Tibial nerve (tissue), 4 donors: ENCODE results near the gene CADPS2. TPM values are rescaled to one million over a fixed set of nuclear protein-coding genes. Genes with fewer than 3 reads are reported as not detected.

Source experiments
- DNase-seq, 2 donors: peaks; one replicate each; pipeline ENCODE4 v3.0.0-alpha.2; 2019; ENCODE audit warnings: low spot score in 2 of 2
- H3K27ac ChIP-seq, 4 donors: fragments of 200-600 bp; sonication (generic) in 3 of 4; one replicate each; pipeline ENCODE4 v1.5.1; 2017 to 2019; ENCODE audit warnings: mild to moderate bottlenecking in 1 of 4
- H3K27me3 ChIP-seq, 2 donors: fragments of 200-600 bp; sonication (generic) in 1 of 2; one replicate each; pipeline versions ENCODE4 v1.5.1 to v1.6.0; 2017 to 2019
- H3K36me3 ChIP-seq, 3 donors: fragments of 200-600 bp; sonication (generic); one replicate each; pipeline ENCODE4 v1.5.1; 2018 to 2019
- H3K4me1 ChIP-seq, 4 donors: fragments of 200-600 bp; sonication (generic) in 3 of 4; one replicate each; pipeline ENCODE4 v1.5.1; 2017 to 2019
- H3K4me3 ChIP-seq, 4 donors: fragments of 200-600 bp; sonication (generic) in 3 of 4; one replicate each; pipeline ENCODE4 v1.5.1; 2017 to 2019; ENCODE audit warnings: mild to moderate bottlenecking in 1 of 4, moderate library complexity in 1 of 4
- H3K9me3 ChIP-seq, 4 donors: fragments of 200-600 bp; sonication (generic) in 3 of 4; one replicate each; pipeline ENCODE4 v1.5.1; 2017 to 2019
- EP300 ChIP-seq, 2 donors: sonication (generic); formaldehyde crosslinking; IDR thresholded peaks; one replicate each; pipeline ENCODE4 v1.6.1; 2017; ENCODE audit warnings: antibody characterized with exemption in 2 of 2, mild to moderate bottlenecking in 1 of 2
- POLR2A ChIP-seq, 2 donors: fragments of 450-650 bp; IDR thresholded peaks; one replicate each; pipeline ENCODE4 v1.6.1; 2017; ENCODE audit warnings: antibody characterized with exemption in 2 of 2, mild to moderate bottlenecking in 2 of 2, moderate library complexity in 2 of 2
- WGBS, 2 donors: methylation state at CpG; one replicate each; pipeline ENCODE4 v1.1.5; 2018; 5-methylcytosine and 5-hydroxymethylcytosine counted together
- total RNA-seq, 4 donors: library from RNA; depleted of rRNA; stranded (reverse); fragments of >200 nt; gene quantifications; one replicate each; pipeline ENCODE4 v1.1.0, GENCODE V29; 2016
- TF ChIP-seq, protein P1 (sequence below), 5 experiments: fragments of 200-600 bp in 3 of 5; fragments of 450-650 bp in 2 of 5; sonication (generic) in 3 of 5; IDR thresholded peaks; one replicate each; pipeline ENCODE4 v1.5.1; 2016 to 2019; ENCODE audit warnings: antibody characterized with exemption in 5 of 5, mild to moderate bottlenecking in 3 of 5, moderate library complexity in 2 of 5

The CADPS2 gene
- total RNA-seq, 4 donors from 2014 or later: 20.3 to 44.4 (median 27.1) TPM

DNA sequence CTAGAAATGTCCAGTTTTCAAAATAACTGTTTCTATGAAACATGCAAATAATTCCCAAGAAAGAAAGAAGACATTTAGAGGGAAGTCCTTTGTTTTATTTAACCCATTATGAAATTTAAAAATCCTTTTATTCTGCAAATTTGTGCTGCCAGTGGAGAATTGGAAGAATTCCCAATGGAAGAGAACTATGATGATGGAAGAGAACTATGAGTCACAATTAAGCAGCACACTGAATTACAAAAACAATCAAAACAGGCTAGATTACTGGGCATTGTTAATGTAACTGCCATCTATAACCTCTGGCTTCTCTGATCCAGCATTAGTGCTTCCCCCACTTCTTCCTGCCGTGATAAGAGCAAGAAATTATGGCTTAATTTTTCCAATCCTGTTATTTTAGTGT lies 455.6 kb downstream of the CADPS2 start:
- 13 to 14% methylated on average over 1 of the region's 1 CpG for WGBS, 2 donors
- TF ChIP-seq EP300 (IDR thresholded peaks at IDR 0.05): no peak
- no peak for TF ChIP-seq POLR2A (IDR thresholded peaks at IDR 0.05)
- TF ChIP-seq, protein P1, sequence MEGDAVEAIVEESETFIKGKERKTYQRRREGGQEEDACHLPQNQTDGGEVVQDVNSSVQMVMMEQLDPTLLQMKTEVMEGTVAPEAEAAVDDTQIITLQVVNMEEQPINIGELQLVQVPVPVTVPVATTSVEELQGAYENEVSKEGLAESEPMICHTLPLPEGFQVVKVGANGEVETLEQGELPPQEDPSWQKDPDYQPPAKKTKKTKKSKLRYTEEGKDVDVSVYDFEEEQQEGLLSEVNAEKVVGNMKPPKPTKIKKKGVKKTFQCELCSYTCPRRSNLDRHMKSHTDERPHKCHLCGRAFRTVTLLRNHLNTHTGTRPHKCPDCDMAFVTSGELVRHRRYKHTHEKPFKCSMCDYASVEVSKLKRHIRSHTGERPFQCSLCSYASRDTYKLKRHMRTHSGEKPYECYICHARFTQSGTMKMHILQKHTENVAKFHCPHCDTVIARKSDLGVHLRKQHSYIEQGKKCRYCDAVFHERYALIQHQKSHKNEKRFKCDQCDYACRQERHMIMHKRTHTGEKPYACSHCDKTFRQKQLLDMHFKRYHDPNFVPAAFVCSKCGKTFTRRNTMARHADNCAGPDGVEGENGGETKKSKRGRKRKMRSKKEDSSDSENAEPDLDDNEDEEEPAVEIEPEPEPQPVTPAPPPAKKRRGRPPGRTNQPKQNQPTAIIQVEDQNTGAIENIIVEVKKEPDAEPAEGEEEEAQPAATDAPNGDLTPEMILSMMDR (IDR thresholded peaks at IDR 0.05): no peak
- H3K27ac ChIP-seq: no peak overlapping the region

GRCh38 chr7:122429926-122430325 lies 456.3 kb downstream of the CADPS2 start:
- no peaks in the 10 kb centered on the region for H3K36me3 ChIP-seq
- 70 to 80% methylated on average over 2 of the region's 2 CpGs for WGBS, 2 donors

More for the DNA sequence above, 455.6 kb downstream of the CADPS2 start:
- DNase-seq: no peak
- Histone ChIP-seq H3K9me3 (no peaks in the 10 kb centered on the region), H3K4me1 (peaks cover 0 to 13% (median 0%) of the 10 kb centered on the region in 4 donors), H3K27me3 (no peaks in the 10 kb centered on the region), H3K36me3 (no peaks in the 10 kb centered on the region), H3K4me3 (no peak overlapping the region)

DNA sequence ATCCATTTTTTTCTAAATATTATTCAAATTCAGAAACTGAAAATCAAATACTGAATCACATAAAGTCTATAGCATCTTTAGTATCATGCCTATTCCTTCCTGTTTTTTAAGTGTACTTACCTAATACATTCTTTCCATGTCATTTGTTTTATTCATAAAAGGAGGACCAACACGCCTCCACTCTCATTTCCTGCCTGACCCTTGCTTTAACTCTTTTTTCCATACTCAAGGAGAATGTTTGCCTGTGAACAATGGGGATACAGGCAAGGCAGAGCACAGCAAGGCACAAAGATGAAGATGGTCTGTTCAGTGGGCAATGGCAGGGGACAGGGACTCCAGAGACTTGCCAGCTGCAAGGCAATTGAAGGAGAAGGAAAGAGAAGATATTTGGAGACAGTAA lies 460.5 kb downstream of the CADPS2 start:
- Histone ChIP-seq H3K9me3 (no peaks in the 10 kb centered on the region), H3K4me3 (no peak overlapping the region), H3K27me3 (no peaks in the 10 kb centered on the region), H3K27ac (no peak overlapping the region), H3K36me3 (no peaks in the 10 kb centered on the region), H3K4me1 (peaks cover 0 to 6% (median 0%) of the 10 kb centered on the region in 4 donors)
- 63 to 67% methylated on average over 1 of the region's 1 CpG for WGBS, 2 donors
- no peak for DNase-seq
- TF ChIP-seq, protein P1 (IDR thresholded peaks at IDR 0.05): no peak
- no peak for TF ChIP-seq POLR2A (IDR thresholded peaks at IDR 0.05)
- TF ChIP-seq EP300 (IDR thresholded peaks at IDR 0.05): no peak

More at GRCh38 chr7:122429926-122430325, 456.3 kb downstream of the CADPS2 start:
- Histone ChIP-seq H3K27me3 (no peaks in the 10 kb centered on the region), H3K27ac (no peak overlapping the region), H3K9me3 (no peaks in the 10 kb centered on the region), H3K4me1 (peaks cover 0 to 13% (median 0%) of the 10 kb centered on the region in 4 donors), H3K4me3 (no peak overlapping the region)
- DNase-seq: no peak
- TF ChIP-seq POLR2A (IDR thresholded peaks at IDR 0.05) (no peak), EP300 (IDR thresholded peaks at IDR 0.05) (no peak)
- TF ChIP-seq, protein P1 (IDR thresholded peaks at IDR 0.05): no peak

DNA sequence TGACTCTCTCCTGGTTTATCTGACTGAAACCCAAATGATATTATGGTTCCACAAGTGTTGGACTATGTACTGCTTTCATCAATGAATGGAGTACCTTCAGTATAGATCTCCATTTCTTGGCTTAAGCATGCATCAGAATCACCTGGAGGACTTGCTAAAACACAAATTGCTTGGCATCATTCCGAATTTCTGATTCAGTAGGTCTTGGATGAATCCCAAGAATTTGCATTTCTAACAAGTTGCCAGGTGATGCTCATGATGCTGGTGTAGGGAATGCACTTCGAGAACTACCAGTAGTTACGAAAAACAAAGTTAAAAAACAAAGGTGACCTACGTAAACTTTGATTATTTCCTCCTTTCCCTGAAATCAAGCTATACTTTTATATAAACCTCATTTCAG lies 462.7 kb downstream of the CADPS2 start:
- 93% methylated on average over 4 of the region's 4 CpGs for WGBS, 2 donors
- TF ChIP-seq, protein P1 (IDR thresholded peaks at IDR 0.05): no peak
- no peak for TF ChIP-seq EP300 (IDR thresholded peaks at IDR 0.05)
- TF ChIP-seq POLR2A (IDR thresholded peaks at IDR 0.05): no peak

DNA sequence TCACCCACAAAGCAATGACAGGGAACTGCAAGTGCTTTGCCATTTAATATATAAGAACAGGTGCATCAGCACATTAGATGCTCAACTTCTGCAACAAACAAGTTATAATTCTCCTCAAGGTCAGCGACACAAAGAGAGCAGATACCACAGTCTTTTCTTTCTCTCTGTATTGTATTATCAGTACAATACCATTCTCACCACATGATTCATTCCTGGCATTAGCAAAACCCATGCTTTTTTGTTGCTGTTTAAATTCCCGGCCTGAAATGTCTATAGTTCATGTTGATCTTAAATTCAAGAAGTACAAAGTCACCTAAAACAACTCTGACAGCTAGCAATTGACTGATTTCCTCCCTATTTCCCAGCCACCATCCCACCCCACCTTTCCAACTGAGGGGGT lies 469.9 kb downstream of the CADPS2 start:
- no peak overlapping the region for H3K27ac ChIP-seq
- H3K4me1 ChIP-seq: no peaks in the 10 kb centered on the region
- no peaks in the 10 kb centered on the region for H3K9me3 ChIP-seq
- H3K36me3 ChIP-seq: no peaks in the 10 kb centered on the region
- no peak overlapping the region for H3K4me3 ChIP-seq
- TF ChIP-seq EP300 (IDR thresholded peaks at IDR 0.05) (no peak), POLR2A (IDR thresholded peaks at IDR 0.05) (no peak)
- TF ChIP-seq, protein P1 (IDR thresholded peaks at IDR 0.05): no peak
- WGBS, 2 donors: 57 to 58% methylated on average over 2 of the region's 2 CpGs
- H3K27me3 ChIP-seq: no peaks in the 10 kb centered on the region
- DNase-seq: no peak

More for the DNA sequence above, 462.7 kb downstream of the CADPS2 start:
- H3K27ac ChIP-seq: no peak overlapping the region
- DNase-seq: no peak
- H3K4me1 ChIP-seq: no peaks in the 10 kb centered on the region
- H3K4me3 ChIP-seq: no peak overlapping the region
- H3K36me3 ChIP-seq: no peaks in the 10 kb centered on the region
- no peaks in the 10 kb centered on the region for H3K9me3 ChIP-seq
- no peaks in the 10 kb centered on the region for H3K27me3 ChIP-seq
